Activated CD4-positive, alpha-beta T cell treated with anti-CD3 and anti-CD28 coated beads for 48 hours (primary cell): ENCODE results near the gene PPOX.

Experiments
- DNase-seq: peaks from one replicate; pipeline ENCODE4 v3.0.0-alpha.2; 2020

The PPOX gene

DNA sequence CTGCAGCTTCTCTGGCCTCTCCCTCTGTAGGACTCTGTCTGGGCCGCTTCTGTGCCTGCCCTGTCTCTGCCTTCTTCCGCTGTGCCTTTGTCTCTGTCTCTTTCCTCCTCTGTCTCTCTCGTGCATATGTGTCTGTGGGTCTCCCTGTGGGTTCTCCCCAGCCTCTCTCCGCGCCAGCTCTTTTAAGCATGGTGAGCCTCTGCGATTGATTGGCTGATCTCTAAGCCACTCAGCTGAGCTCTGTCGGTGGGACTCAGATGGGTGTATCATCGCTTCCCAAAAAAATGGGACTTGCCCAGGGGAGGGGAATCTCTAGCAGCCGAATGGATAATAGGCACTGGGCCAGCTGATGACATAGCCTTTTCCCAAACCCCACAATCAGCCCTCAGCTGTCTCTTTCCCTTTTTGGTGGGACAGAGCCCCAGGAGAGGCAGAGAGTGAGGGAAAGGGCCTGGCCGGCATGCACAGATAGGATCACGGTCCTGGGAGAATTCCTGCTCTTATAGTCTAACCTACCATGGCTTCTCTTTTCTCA is 32.7 kb downstream of the PPOX start, which contains the start of gene ADAMTS4:
Gene ADAMTS4 (minus strand): TSS at position 158 of the 535 bp plus-strand sequence. CDS start 427 bp downstream, outside the sequence.
- DNase-seq = no peak

DNA sequence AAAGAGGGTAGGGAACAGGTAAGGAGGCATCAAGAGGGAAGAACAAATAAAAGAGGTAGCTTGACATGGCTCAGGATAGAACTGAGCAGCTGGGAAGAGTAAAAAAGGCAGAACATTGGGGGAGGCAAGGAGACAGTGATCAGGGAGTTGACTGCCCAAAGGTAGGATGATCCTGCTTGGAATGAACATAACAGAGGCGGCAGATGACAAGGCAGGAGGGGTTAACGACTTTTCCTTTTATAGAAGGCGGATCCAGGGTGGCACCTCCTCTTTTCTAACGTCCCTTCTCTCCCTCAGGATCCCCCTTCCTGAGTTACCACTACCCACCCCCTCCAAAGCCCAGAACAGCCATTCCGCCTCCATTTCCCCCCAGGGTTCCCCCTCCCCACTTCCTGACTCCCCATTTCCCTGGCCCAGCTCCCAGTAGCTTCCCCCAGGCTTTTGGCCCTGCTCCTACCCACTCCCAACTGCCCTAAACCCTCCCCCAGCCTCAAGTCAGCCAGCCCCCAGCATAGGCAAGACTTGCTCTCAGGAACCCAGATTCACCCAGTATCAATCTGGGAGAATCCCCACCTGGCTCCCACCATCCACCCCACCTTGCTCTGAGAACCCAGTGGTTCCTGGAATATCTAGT is 33.4 kb downstream of the PPOX start:
- no peak for DNase-seq

DNA sequence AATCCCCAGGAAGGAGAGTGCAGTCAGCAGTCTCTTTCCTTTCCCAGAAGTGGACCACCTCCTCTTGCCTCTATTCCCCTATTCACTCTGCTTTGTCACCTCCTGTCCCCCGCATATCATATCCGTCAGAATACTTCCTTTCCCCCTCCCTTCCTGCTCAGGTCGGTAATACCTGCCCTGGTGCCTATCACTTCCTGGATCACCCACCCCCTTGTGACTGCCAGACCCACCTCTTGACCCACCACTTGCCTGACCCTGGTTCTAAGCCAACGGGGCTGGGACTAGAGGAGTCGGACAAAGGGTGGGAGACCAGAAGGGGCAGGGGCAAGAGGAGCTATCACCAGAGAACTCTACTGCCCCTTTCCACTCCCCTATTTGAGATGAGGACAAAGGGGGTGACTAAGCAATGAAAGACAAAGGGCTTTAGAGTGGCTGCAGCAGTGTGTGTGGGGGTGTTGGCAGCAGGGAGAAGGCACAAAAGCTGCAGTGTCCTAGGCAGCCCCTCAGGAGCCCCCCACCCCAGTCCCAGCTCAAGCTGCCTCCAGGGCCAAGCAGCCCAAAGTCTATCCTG is 34.3 kb downstream of the PPOX start:
- DNase-seq = no peak

DNA sequence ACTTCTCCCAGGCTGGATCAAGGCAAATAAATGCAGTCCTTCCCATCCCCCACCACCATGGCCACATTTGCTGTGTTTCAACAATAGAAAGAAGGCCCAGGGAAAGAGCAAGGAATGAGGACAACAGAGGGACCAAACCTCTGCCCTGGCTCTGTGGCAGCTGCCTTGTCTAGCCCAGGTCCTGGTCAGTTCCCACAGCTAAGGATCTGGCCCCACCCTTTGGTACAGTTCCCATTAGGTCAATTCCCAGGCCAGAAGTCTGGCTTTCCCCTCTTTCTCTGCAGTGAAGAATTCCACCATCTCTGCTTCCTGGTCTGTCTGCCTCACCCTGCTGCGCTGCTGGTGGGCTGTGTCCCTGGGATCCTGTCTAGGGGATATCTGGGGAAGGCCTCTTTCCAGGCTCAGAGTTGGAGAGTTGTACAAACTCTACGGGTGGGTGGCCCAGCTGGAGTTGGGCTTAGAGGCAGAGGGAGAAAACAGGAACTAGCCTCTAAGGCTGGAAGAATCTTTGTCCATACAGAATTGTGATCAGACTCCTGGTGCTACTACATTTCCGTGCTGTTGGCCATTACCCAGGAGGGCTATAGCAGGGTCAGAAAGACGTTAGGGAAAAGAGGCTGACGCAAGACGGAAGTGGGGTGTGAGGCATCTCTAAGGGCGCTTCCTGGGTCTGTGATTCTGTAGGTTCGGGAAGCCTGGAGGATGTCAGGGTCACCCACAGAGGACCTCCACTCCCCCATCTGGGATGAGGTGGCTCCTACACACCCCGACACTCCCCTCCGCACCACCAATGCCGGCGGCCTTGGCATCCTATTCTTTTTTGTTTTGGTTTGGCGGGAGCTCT is 35.0 kb downstream of the PPOX start:
- DNase-seq = no peak

DNA sequence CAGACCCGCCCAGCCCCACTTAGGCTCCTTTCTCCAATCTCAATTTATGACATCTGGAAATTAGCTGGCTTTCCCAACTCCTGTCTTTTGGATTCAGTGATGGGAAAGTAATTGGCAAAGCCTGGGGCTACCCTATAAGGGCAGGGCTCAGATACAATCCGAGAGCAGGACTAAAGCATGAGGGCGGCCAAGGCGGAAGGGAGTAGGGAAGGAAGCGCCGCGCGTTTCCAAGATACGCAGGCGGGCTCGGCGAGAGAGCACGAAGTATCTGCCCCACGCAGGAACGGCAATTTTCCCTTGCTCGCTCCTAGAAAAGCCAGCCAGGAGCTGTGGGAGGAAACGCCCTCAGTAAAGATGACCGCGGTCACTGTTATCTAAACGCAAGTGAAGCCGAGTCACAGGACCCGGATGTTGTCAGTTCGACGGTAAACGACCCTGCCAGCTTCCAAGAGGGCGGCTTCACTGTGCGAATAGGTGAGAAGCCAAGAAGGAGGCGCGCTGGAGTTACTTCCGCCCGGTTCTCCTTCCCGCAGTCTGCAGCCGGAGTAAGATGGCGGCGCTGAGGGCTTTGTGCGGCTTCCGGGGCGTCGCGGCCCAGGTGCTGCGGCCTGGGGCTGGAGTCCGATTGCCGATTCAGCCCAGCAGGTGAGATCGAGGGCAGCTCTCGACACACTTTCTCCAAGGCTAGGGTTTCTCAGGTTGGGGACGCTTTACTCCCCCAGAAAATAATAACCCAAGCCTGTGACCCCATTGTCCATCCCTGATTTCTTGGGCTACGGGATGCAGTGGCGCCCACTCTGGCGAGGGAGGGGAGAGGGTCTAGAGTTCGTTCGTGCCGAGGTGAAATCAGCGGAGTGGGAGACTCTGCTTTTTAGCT is 35.8 kb downstream of the PPOX start, which contains the start of gene NDUFS2:
Gene NDUFS2 (plus strand): TSS at position 532 of the 877 bp plus-strand sequence. CDS start 19 bp downstream, at position 551.
- DNase-seq = peak; percentile 97

DNA sequence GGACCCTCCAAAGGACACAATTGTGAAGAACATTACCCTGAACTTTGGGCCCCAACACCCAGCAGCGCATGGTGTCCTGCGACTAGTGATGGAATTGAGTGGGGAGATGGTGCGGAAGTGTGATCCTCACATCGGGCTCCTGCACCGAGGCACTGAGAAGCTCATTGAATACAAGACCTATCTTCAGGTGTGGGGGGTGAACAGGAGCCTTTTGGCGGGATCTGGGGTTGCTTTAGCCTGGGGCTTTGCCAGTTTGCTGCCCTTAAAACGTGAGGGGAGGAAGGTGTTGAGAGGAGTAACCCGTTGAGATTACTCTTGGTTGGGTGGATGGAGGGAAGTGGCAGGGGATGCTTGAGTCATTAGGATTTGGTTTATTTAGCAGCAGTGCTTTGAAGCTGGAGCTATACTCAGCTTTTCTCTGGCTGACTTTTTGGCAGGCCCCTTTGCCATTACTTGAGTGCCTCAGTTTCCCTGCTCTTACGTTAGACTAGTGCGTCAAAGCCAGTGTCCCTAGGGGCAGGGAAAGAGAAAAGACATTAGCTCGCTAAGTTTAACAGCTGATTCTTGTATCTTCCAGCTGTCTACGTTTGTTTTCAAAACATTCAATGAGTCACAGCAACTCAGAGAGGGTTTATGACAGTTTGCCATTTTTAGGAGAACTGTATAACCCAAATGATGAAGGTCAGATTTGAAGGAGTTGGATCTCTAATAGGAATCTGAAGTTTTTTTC is 40.4 kb downstream of the PPOX start:
- no peak for DNase-seq

DNA sequence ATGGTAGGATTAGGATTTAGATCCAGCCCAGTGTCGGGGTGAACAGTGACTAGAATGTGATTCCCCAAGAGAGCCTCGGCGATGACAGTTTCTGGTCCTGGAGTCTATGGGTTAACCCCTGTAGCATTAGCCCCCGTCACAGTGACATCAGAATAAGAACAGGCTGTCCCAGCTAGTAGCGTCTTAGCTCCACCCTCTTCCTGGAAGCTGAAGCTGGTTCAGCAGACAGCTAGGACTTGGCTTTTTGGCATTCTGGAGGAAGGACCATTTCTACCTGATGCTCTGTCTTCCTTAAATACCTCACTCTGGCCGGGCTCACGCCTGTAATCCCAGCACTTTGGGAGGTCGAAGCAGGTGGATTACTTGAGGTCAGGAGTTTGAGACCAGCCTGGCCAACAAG is 40.9 kb downstream of the PPOX start:
- DNase-seq = no peak

DNA sequence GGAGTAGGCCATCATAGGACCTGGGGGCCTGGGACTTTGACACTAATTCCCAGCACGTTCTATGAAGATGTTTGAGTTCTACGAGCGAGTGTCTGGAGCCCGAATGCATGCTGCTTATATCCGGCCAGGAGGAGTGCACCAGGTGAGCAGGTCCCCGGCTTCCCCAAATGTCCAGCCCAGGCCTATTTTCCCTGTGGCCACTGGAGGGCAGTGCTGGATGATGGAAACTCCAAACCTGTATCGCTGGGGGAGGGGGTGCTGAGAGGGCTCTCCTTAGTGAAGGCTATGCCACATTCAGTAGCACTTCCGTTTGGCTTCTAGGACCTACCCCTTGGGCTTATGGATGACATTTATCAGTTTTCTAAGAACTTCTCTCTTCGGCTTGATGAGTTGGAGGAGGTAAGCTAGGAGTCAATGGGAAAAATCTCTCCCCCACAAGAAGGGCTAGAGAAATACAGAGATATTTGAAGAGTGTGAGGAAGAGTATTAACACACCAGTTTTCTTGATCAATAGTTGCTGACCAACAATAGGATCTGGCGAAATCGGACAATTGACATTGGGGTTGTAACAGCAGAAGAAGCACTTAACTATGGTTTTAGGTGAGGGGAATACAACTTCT is 43.7 kb downstream of the PPOX start:
- peak; percentile 84 for DNase-seq

DNA sequence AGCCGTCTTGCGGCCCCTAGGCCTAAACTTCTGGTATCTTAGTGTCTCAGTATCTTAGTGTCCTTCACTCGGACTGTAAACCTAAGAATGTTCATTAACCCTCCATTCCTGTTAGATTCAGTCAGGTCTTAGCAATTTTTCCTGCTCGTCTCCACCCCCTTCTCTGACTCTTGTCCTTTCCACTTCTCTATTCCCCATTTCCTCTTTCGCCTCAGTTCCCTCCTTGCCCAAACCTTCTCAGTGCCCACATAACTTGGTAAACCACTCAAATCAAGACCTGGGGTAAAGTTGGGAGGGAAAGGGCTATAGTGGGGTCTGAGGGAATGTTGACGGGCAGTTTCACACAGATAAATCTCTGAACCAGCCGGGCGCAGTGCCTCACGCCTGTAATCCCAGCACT is 48.1 kb downstream of the PPOX start:
- DNase-seq = no peak

DNA sequence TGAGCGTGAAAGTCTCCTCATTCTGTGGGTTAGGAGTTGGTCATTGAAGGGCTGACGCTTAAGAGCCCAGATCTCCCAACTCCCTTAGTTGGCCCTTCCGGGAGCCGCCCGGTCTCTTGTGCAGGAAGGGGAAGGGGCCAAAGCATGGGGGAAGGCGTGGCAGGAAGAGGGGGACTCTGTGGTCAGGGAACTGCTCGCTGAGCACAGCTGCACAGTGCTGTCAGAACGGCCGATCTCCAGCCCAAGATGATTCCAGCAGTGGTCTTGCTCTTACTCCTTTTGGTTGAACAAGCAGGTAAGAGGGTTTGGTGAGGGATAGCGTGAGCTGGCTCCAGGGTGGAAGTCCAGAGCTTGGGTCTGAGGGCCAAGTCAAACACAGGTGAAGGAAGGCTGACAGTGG is 48.9 kb downstream of the PPOX start, which contains the start of gene FCER1G:
Gene FCER1G (plus strand): TSS at position 220 of the 400 bp plus-strand sequence. CDS start 27 bp downstream, at position 247.
- DNase-seq = no peak

DNA sequence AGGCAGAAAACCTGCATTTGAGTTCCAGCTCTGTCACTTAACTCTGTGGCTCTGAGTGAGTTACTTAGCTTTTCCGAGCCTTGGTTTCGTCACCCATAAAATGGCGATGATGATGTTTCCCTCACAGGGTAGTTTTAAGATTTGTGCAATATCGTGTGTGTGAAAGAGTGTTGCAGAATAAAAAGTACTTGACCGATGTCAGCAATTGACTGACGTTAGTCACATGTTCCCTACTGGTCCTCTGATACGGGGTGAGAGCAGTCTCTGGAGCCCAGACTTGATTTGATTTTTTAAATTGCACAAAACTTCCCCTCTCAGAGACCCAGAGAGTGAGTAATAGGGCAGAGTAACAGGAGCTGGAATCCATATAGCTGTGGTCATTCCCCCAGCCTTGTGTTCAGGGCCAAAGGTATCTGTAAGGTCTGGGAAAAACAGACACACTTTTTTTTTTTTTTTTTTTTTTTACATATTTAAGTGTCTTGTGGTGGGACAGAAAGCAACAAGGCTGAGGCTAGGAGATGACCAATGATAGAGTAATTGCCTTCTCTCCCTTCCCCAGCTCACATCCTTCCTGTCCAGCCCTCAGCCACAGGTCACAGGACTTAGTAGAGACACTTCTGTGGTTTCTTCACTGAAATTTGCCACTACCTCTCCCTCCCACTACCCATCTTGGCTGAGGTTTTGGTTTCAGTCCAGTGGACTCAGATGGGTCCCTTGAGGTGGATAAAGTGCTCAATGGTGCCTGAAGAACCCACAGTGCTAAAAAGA is 50.9 kb downstream of the PPOX start:
- DNase-seq = no peak

DNA sequence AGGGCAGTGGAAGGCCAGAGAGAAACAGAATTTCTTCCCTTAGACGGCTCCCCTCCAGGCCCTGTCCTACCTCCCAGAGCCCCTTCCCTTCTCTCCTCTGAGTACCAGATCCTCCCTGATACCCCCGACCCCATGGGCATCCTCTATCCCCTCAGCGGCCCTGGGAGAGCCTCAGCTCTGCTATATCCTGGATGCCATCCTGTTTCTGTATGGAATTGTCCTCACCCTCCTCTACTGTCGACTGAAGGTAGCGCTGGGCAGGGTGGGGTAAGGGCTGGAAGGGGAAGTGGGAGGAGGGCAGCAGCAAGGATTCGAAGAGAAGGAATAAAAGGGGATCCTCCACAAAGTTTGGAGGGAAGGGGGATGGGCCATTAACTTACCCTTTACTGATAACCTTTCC is 51.6 kb downstream of the PPOX start:
- DNase-seq = no peak

DNA sequence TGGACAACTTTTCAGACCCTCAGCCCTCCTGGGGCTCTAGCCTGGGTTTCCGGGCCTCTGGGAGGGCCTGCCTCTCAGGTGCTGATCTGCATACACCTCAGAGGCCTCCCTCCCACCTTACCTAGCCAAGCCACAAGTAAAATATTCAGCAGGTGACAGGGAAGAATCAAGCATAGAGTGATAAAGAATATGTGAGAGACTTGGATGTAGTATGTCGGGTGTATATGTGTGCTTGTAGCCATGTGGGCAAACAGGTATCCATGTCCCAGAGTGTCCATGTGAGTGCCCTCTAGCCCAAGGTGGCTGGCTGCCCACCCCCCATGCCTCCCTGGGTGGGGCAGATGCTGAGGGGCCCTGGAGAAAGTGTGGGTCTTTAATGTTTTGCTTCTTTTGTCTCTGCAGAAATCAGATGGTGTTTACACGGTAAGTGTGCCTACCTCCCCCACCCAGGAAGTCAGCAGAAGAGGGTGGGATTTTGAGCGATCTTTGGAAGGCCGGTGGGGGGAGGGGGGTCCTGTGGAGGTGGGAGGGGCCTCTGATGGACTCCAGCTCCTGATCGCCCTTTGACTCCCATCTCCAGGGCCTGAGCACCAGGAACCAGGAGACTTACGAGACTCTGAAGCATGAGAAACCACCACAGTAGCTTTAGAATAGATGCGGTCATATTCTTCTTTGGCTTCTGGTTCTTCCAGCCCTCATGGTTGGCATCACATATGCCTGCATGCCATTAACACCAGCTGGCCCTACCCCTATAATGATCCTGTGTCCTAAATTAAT is 52.3 kb downstream of the PPOX start:
- no peak for DNase-seq

DNA sequence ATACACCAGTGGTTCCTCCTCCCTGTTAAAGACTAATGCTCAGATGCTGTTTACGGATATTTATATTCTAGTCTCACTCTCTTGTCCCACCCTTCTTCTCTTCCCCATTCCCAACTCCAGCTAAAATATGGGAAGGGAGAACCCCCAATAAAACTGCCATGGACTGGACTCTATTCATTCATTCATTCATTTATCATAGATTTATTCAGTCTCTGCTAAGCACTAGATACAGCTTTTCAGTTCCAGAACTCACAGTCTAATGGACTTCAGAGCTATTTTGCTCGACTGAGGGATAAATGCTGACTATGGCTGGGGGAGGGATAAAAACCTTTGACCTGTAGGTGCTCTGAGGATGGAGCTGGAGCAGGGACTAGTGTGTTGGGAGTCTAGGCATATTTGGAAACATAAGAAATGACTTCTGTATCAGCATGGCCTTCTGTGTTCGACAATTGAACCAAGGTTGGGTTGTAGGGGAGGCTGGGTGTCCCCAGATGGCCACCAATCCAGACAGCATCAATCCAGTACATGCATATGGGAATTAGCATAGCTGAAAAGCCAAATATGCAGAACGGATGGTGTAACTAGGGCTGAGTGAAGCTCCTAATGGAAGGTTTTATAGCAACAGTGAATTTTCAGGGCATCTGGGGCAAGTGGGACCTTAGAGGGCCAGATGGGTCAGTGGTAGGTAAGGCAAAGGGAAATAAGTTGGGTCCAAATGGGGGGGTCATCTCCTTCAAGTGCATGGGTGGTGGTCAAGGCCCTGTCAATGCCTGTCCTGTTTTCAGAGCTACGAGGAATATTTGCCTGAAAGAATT is 53.1 kb downstream of the PPOX start:
- DNase-seq = no peak

DNA sequence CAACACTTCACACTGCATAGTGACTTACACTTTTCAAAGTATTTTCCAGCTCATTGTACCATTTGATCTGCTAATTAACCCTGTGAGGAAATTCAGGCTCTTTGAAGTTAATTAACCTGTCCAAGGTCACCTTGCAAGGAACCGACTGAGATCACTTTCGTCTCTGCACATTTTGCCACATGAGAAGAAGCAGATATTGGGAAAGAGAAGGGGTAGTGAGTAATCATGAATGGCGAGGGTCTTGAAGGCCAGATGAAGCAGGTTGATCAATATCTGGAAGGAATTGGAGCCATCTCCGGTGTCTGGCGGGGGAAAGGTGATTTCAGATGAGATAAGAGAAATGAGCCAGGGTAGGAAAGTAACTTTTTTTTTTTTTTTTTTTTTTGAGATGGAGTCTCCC is 53.8 kb downstream of the PPOX start:
- DNase-seq = no peak
